WI38 (cell line): ENCODE data around the gene TOGARAM2.
A peak's percentile ranks its signal among the peaks of the same experiment; 100 is the strongest.

Source experiments
- H3K4me3 ChIP-seq: 2 replicates; pipeline ENCODE4 v1.5.1; 2011; ENCODE audit warnings: low read depth, mild to moderate bottlenecking, control low read depth, low read length
- CTCF ChIP-seq: IDR thresholded peaks from 2 replicates; pipeline ENCODE4 v1.5.1; 2012; ENCODE audit warnings: low read depth, mild to moderate bottlenecking, control low read depth, low read length

Gene TOGARAM2

GRCh38 chr2:28950941-28951630, 30.0 kb upstream of the TOGARAM2 start:
- no peak for TF ChIP-seq CTCF
- no peak overlapping the region for H3K4me3 ChIP-seq

GRCh38 chr2:28951910-28952835, 28.9 kb upstream of the TOGARAM2 start:
- TF ChIP-seq CTCF, result no peak
- no peak overlapping the region for H3K4me3 ChIP-seq

- TF ChIP-seq CTCF, result no peak
- H3K4me3 ChIP-seq, result no peak overlapping the region
These were observed 28.3 kb upstream of the TOGARAM2 start for GRCh38 chr2:28952836-28953211.

GRCh38 chr2:28955467-28955866, 25.6 kb upstream of the TOGARAM2 start:
- no peak for TF ChIP-seq CTCF
- H3K4me3 ChIP-seq, result no peak overlapping the region

- TF ChIP-seq CTCF, result no peak
- H3K4me3 ChIP-seq, result no peak overlapping the region
These were observed 24.7 kb upstream of the TOGARAM2 start for GRCh38 chr2:28956415-28956826.

GRCh38 chr2:28956890-28957289, 24.2 kb upstream of the TOGARAM2 start:
- no peak overlapping the region for H3K4me3 ChIP-seq
- no peak for TF ChIP-seq CTCF

GRCh38 chr2:28958689-28959088, 22.4 kb upstream of the TOGARAM2 start:
- no peak overlapping the region for H3K4me3 ChIP-seq
- peak; percentile 47 for TF ChIP-seq CTCF
